ENCODE results near the gene PRKACG. TPM values are rescaled to one million over a fixed set of nuclear protein-coding genes. Genes with fewer than 3 reads are reported as not detected.

The PRKACG gene
- total and polyA plus RNA-seq, 8 donors, result not detected

DNA sequence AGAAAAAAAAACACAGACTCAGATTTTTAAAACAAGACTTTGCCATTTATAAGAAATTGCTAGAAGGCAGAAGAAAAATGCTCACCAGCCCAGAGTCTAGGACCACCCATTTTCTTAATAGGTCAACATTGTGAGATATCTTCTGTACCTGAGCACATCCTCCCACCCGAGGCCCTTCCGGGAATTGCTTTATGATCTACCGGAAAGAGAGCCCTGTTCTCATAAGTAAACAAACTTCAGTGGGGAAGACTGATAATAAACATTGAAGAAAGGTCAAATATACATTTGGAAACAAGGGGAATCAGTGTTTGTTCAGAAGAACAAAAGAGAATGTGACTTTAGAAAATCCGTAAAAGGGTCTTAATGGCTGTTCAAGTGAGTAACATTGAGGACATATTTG is 44.4 kb downstream of the PRKACG start:
- TF ChIP-seq, protein P1, sequence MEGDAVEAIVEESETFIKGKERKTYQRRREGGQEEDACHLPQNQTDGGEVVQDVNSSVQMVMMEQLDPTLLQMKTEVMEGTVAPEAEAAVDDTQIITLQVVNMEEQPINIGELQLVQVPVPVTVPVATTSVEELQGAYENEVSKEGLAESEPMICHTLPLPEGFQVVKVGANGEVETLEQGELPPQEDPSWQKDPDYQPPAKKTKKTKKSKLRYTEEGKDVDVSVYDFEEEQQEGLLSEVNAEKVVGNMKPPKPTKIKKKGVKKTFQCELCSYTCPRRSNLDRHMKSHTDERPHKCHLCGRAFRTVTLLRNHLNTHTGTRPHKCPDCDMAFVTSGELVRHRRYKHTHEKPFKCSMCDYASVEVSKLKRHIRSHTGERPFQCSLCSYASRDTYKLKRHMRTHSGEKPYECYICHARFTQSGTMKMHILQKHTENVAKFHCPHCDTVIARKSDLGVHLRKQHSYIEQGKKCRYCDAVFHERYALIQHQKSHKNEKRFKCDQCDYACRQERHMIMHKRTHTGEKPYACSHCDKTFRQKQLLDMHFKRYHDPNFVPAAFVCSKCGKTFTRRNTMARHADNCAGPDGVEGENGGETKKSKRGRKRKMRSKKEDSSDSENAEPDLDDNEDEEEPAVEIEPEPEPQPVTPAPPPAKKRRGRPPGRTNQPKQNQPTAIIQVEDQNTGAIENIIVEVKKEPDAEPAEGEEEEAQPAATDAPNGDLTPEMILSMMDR (IDR thresholded peaks at IDR 0.05), result no peak
- H3K4me3 ChIP-seq, result no peak overlapping the region
- ATAC-seq (peak in 1 of 4 donors; percentile 12), DNase-seq (no peak), FAIRE-seq (no peak)
- WGBS, 2 donors, result 57 to 61% methylated on average over 4 of the region's 4 CpGs
- intact Hi-C loops (cut with DNase I), result no loop called here
- H3K27ac ChIP-seq, result no peak overlapping the region
- H3K9me3 ChIP-seq, result no peaks in the 10 kb centered on the region
- no peaks in the 10 kb centered on the region for H3K36me3 ChIP-seq
- peaks cover 2 to 4% (median 2%) of the 10 kb centered on the region in 3 donors for H3K4me1 ChIP-seq
- no peaks in the 10 kb centered on the region for H3K27me3 ChIP-seq

DNA sequence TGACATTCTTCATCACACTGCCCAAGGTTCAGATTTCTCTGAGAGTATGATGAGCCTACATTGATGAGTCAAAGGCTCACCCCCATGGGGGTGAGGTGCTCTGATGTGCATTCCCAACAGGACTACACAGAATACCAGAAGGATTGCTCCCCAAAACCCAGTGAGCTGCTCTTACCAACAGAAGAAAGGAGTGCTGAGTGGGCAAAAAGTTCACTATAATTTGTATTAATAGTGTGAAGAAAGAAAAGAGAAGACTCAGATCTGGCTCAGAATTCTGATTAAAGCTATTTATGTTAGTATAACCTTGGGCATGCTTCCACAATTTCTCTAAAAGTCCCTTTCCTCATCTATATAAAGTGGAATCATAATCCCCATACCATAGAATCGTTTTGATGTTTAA is 46.1 kb downstream of the PRKACG start:
- no peaks in the 10 kb centered on the region for H3K9me3 ChIP-seq
- WGBS, 2 donors, result 51 to 56% methylated on average over 1 of the region's 1 CpG
- H3K4me1 ChIP-seq, result peaks cover 4 to 12% (median 7%) of the 10 kb centered on the region in 3 donors
- no peaks in the 10 kb centered on the region for H3K27me3 ChIP-seq
- H3K27ac ChIP-seq, result no peak overlapping the region
- ATAC-seq, result no peak
- intact Hi-C loops (cut with DNase I), result no loop called here
- no peaks in the 10 kb centered on the region for H3K36me3 ChIP-seq
- no peak for FAIRE-seq
- TF ChIP-seq, protein P1 (IDR thresholded peaks at IDR 0.05), result no peak
- H3K4me3 ChIP-seq, result no peak overlapping the region
- DNase-seq, result no peak

DNA sequence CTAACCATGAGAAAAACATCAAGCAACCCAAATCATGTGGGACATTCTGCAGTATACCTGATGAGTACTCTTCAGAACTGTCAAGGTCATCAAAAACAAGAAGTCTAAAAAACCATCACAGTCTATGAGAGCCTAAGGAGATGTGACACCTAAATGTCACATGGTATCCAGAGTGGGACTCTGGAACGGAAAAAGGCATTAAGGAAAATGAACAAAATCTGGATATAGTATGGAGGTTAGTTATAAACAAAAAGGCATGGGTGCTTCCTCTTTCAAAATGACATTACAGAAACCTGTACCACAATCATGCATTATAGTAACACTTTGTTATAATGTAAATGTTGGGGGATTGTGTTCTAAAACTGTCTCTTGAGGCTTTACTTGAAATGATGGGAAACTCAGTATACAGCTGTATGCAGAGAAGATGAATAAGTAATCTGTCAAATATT is 47.4 kb downstream of the PRKACG start:
- Histone ChIP-seq H3K9me3 (no peaks in the 10 kb centered on the region), H3K4me3 (no peak overlapping the region), H3K27ac (no peak overlapping the region), H3K36me3 (no peaks in the 10 kb centered on the region), H3K4me1 (peaks cover 4 to 17% (median 7%) of the 10 kb centered on the region in 3 donors), H3K27me3 (no peaks in the 10 kb centered on the region)
- intact Hi-C loops (cut with DNase I), result no loop called here
- TF ChIP-seq, protein P1 (IDR thresholded peaks at IDR 0.05), result no peak
- FAIRE-seq, result no peak
- DNase-seq, result no peak
- ATAC-seq, result no peak
- WGBS, 2 donors, result 90% methylated on average over 1 of the region's 1 CpG

DNA sequence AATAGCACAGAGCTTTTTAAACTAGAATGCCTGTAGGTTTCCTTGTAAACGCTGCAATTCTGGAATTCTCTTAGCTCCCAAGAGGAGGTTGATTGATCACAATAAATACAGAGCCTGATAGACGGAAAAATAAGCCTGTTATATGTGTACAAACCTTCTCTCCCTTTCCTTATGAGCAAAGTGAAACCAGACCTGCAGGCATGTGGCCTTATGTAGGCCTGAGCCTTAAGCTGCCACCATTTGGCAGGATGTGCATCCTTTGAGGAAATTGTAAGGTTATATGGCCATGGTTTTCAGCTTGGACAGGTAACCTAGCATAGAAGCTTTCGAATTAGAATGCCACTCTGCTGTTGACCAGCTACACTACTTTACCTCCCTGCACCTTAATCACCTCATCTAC is 49.1 kb downstream of the PRKACG start:
- ATAC-seq (peak in 3 of 4 donors; percentile 34 to 52 (median 40)), FAIRE-seq (no peak), DNase-seq (no peak)
- peaks cover 4 to 17% (median 7%) of the 10 kb centered on the region in 3 donors for H3K4me1 ChIP-seq
- no peak overlapping the region for H3K4me3 ChIP-seq
- 68% methylated on average over 3 of the region's 3 CpGs for WGBS, 2 donors
- H3K36me3 ChIP-seq, result no peaks in the 10 kb centered on the region
- intact Hi-C loops (cut with DNase I), result no loop called here
- peak overlapping the region in 1 of 4 donors; percentile 41 for H3K27ac ChIP-seq
- no peaks in the 10 kb centered on the region for H3K9me3 ChIP-seq
- H3K27me3 ChIP-seq, result no peaks in the 10 kb centered on the region
- TF ChIP-seq, protein P1 (IDR thresholded peaks at IDR 0.05), result no peak

DNA sequence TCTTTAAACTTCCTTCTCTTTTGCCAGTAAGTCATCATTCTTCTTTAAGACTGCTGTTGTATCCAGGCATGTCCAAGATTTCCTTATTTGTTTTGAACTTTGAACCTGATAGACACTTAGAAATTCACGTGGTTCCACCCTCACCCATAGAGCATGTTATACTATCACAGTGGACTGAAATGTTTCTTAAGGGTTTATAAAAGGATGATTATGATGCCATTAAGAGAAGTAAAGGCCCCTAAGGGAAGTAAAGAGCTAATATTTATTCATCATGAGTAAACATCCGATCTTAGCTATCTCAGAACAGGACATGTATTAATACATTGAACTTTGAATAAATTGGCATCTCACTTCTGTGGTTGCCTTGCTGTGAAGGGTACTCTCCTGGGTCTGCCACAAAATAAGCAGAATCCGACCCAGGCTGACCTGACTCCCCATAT is 49.8 kb downstream of the PRKACG start:
- peak overlapping the region in 1 of 4 donors; percentile 41 for H3K27ac ChIP-seq
- peaks cover 4 to 17% (median 7%) of the 10 kb centered on the region in 3 donors for H3K4me1 ChIP-seq
- no peaks in the 10 kb centered on the region for H3K27me3 ChIP-seq
- TF ChIP-seq, protein P1 (IDR thresholded peaks at IDR 0.05), result no peak
- DNase-seq (no peak), FAIRE-seq (peak; percentile 74), ATAC-seq (peak; percentile 39 to 63 (median 55))
- H3K4me3 ChIP-seq, result no peak overlapping the region
- intact Hi-C loops (cut with DNase I), result no loop called here
- no peaks in the 10 kb centered on the region for H3K9me3 ChIP-seq
- no peaks in the 10 kb centered on the region for H3K36me3 ChIP-seq
- 32 to 39% methylated on average over 3 of the region's 3 CpGs for WGBS, 2 donors
